GM23338 (cell line): ENCODE measurements around the gene LCE3E. TPM values are rescaled to one million over a fixed set of nuclear protein-coding genes. Genes with fewer than 3 reads are reported as not detected.

Source experiments
- ATAC-seq: fragments of 200-7000 bp; cut with Tn5 transposase; 3 replicates; pipeline ENCODE4 v1.9.1; 2020
- DNase-seq: peaks from one replicate; pipeline ENCODE4 v3.0.0-alpha.2; 2015; ENCODE audit warnings: low spot score
- H2AFZ ChIP-seq: fragments of 200-600 bp; sonication (generic); 2 replicates; pipeline ENCODE4 v1.8.0; 2016; ENCODE audit warnings: antibody characterized with exemption, mild to moderate bottlenecking, moderate library complexity
- H3F3A ChIP-seq: fragments of 200-600 bp; sonication (generic); replicated peaks from 2 replicates; pipeline ENCODE4 v1.8.0; 2017; ENCODE audit warnings: antibody characterized with exemption, mixed run types, low read depth
- H3K27ac ChIP-seq: fragments of 200-600 bp; sonication (generic); 2 replicates; pipeline ENCODE4 v1.6.1; 2016; ENCODE audit warnings: low read depth
- H3K27me3 ChIP-seq: fragments of 200-600 bp; sonication (generic); 2 replicates; pipeline ENCODE4 v1.8.0; 2016; ENCODE audit warnings: mild to moderate bottlenecking, mixed run types, moderate library complexity; ENCODE audit not compliant: insufficient read depth
- H3K36me3 ChIP-seq: fragments of 200-600 bp; sonication (generic); 2 replicates; pipeline ENCODE4 v1.8.0; 2016; ENCODE audit warnings: mild to moderate bottlenecking; ENCODE audit not compliant: insufficient read depth
- H3K4me1 ChIP-seq: fragments of 200-600 bp; sonication (generic); 2 replicates; pipeline ENCODE4 v1.8.0; 2016; ENCODE audit warnings: mild to moderate bottlenecking, moderate library complexity; ENCODE audit not compliant: insufficient read depth
- H3K4me2 ChIP-seq: fragments of 200-600 bp; sonication (generic); 2 replicates; pipeline ENCODE4 v1.7.1; 2017; ENCODE audit warnings: mixed run types
- H3K4me3 ChIP-seq: fragments of 200-600 bp; sonication (generic); 2 replicates; pipeline ENCODE4 v1.6.1; 2016; ENCODE audit warnings: mixed run types
- H3K79me2 ChIP-seq: fragments of 200-600 bp; sonication (generic); replicated peaks from 2 replicates; pipeline ENCODE4 v1.8.0; 2017; ENCODE audit warnings: mild to moderate bottlenecking; ENCODE audit not compliant: insufficient read depth
- H3K9me2 ChIP-seq: fragments of 200-600 bp; sonication (generic); 2 replicates; pipeline ENCODE4 v1.8.0; 2017; ENCODE audit not compliant: insufficient read depth
- H4K20me1 ChIP-seq: fragments of 200-600 bp; sonication (generic); replicated peaks from 2 replicates; pipeline ENCODE4 v1.8.0; 2017; ENCODE audit warnings: mild to moderate bottlenecking; ENCODE audit not compliant: insufficient read depth
- H3K27ac Mint-ChIP-seq: 2 replicates; pipeline ENCODE4 v1.8.0; 2020; ENCODE audit warnings: inconsistent platforms, mild to moderate bottlenecking, moderate library complexity, mixed read lengths
- H3K27me3 Mint-ChIP-seq: 3 replicates; pipeline ENCODE4 v1.8.0; 2022; ENCODE audit warnings: low read depth, mild to moderate bottlenecking, moderate library complexity, mixed read lengths, inconsistent platforms; ENCODE audit not compliant: insufficient read depth, poor library complexity
- H3K36me3 Mint-ChIP-seq: 3 replicates; pipeline ENCODE4 v1.8.0; 2021; ENCODE audit warnings: low read depth, mild to moderate bottlenecking, inconsistent platforms, moderate library complexity, mixed read lengths
- H3K4me1 Mint-ChIP-seq: 3 replicates; pipeline ENCODE4 v1.8.0; 2020; ENCODE audit warnings: mild to moderate bottlenecking, inconsistent platforms, mixed read lengths
- H3K4me3 Mint-ChIP-seq: 3 replicates; pipeline ENCODE4 v1.8.0; 2021; ENCODE audit warnings: moderate library complexity, mild to moderate bottlenecking, inconsistent platforms, mixed read lengths
- H3K9me3 Mint-ChIP-seq: 3 replicates; pipeline ENCODE4 v1.8.0; 2020; ENCODE audit warnings: moderate library complexity, mild to moderate bottlenecking, inconsistent platforms, mixed read lengths
- CREB1 ChIP-seq: fragments of 250-450 bp; sonication (Bioruptor Pico); IDR thresholded peaks from 2 replicates; pipeline ENCODE4 v1.5.0; 2020; ENCODE audit warnings: low read depth, mild to moderate bottlenecking, moderate library complexity
- CTCF ChIP-seq, 2 experiments: fragments of 200-600 bp in 1 of 2; sonication (generic) in 1 of 2; conservative IDR thresholded peaks; 2 replicates each; pipeline versions ENCODE4 v1.5.1 to v1.6.1; 2016 to 2017; ENCODE audit warnings: antibody characterized with exemption in 2 of 2, low read depth in 2 of 2, mild to moderate bottlenecking in 2 of 2, moderate library complexity in 1 of 2
- EZH2 ChIP-seq: fragments of 200-600 bp; sonication (generic); IDR thresholded peaks from one replicate; pipeline ENCODE4 v1.8.0; 2017; ENCODE audit warnings: antibody characterized with exemption, mild to moderate bottlenecking, low read depth; ENCODE audit not compliant: unreplicated experiment
- POLR2AphosphoS5 ChIP-seq: IDR thresholded peaks from 2 replicates; pipeline ENCODE4 v1.6.1; 2016; ENCODE audit warnings: antibody characterized with exemption, low read depth
- REST ChIP-seq: IDR thresholded peaks from one replicate; pipeline ENCODE4 v1.6.1; 2018; ENCODE audit warnings: antibody characterized with exemption; ENCODE audit not compliant: unreplicated experiment
- ZNF114 ChIP-seq: fragments of 250-450 bp; sonication (Bioruptor Pico); IDR thresholded peaks from 2 replicates; pipeline ENCODE4 v1.5.0; 2020; ENCODE audit warnings: mild to moderate bottlenecking, moderate library complexity
- ZNF331 ChIP-seq: fragments of 250-450 bp; sonication (Bioruptor Pico); IDR thresholded peaks from 2 replicates; pipeline ENCODE4 v1.5.0; 2020; ENCODE audit warnings: low read depth, mild to moderate bottlenecking, moderate library complexity
- ZNF462 ChIP-seq: fragments of 250-450 bp; sonication (Bioruptor Pico); IDR thresholded peaks from 2 replicates; pipeline ENCODE4 v1.5.0; 2020; ENCODE audit warnings: mild to moderate bottlenecking, moderate library complexity
- polyA plus RNA-seq: library from polyadenylated mRNA; unstranded; fragments of >200 nt; fragmentation: Nextera tagmentation; extraction: Ambion mirVana; gene quantifications from 2 replicates; pipeline ENCODE4 v1.2.1, GENCODE V29; 2016
- total RNA-seq: library from RNA; depleted of rRNA; stranded (reverse); fragments of >200 nt; shearing (Covaris generic); gene quantifications from 2 replicates; pipeline ENCODE4 v1.2.3, GENCODE V29; 2014

Gene LCE3E
- total and polyA plus RNA-seq, 2 experiments from 2014 or later = not detected

- TF ChIP-seq ZNF462 (CRISPR knock-in tag) = no peak
- no peak for TF ChIP-seq CREB1 (CRISPR knock-in tag)
- TF ChIP-seq REST = no peak
- TF ChIP-seq POLR2AphosphoS5 = no peak
Observed at GRCh38 chr1:152537496-152537895, 29.1 kb downstream of the LCE3E start (continued).

- Histone ChIP-seq H3F3A (no peaks in the 10 kb centered on the region), H3K9me2 (peaks cover 20% of the 10 kb centered on the region), H4K20me1 (no peaks in the 10 kb centered on the region), H3K4me2 (no peak overlapping the region), H3K36me3 (peaks cover 7% of the 10 kb centered on the region; the same call in 1 of the 2 replicates), H3K79me2 (no peaks in the 10 kb centered on the region), H3K27me3 (no peaks in the 10 kb centered on the region), H3K27ac (no peak overlapping the region), H2AFZ (peak overlapping the region; percentile 95), H3K4me3 (no peak overlapping the region), H3K4me1 (peaks cover 12% of the 10 kb centered on the region)
- no peak overlapping the region for H3K4me3 Mint-ChIP-seq
- peaks cover 11% of the 10 kb centered on the region for H3K4me1 Mint-ChIP-seq
- H3K9me3 Mint-ChIP-seq = peaks cover 20% of the 10 kb centered on the region
- no peak for DNase-seq
- H3K27ac Mint-ChIP-seq = no peak overlapping the region
- ATAC-seq = no peak
- H3K27me3 Mint-ChIP-seq = peaks cover 8% of the 10 kb centered on the region
- peaks cover 3% of the 10 kb centered on the region; the same call in 2 of the 3 replicates for H3K36me3 Mint-ChIP-seq
- TF ChIP-seq CREB1 (CRISPR knock-in tag) (no peak), ZNF114 (CRISPR knock-in tag) (no peak), CTCF (conservative IDR thresholded peaks at IDR 0.05; ENCODE audit: low read depth in 2 of 2) (no peak), EZH2 (no peak), ZNF331 (no peak), REST (no peak)
Observed at GRCh38 chr1:152535774-152536173, 30.8 kb downstream of the LCE3E start.
